Measurements from ENCODE around the gene EIF4ENIF1. TPM values are rescaled to one million over a fixed set of nuclear protein-coding genes. Genes with fewer than 3 reads are reported as not detected.

EIF4ENIF1 gene
- total and polyA plus RNA-seq, 9 donors = 8.4 to 50.2 (median 37.5) TPM

DNA sequence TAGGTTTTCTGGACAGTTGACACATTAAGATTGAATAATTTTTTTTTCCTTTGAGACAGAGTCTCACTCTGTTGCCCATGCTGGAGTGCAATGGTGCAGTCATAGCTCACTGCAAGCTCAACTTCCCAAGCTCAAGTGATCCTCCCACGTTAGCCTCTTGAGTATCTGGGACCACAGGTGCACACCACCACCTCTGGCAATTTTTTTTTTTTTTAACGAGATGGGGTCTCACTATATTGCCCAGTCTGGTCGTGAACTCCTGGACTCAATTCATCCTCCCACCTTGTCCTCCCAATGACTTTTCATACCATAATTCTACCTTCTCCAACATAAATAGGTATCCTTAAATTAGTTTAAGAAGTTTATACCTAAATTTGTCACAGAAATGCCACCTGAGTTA, 8.5 kb downstream of the EIF4ENIF1 start:
- WGBS, 3 donors = 84 to 92% (median 86%) methylated on average over 3 of the region's 3 CpGs
- H3K27ac ChIP-seq = no peak overlapping the region
- H3K9me3 ChIP-seq = no peaks in the 10 kb centered on the region
- intact Hi-C loops (cut with DNase I) = no loop called here
- DNase-seq = no peak
- H3K36me3 ChIP-seq = no peaks in the 10 kb centered on the region
- H3K27me3 ChIP-seq = no peaks in the 10 kb centered on the region
- no peaks in the 10 kb centered on the region for H3K4me1 ChIP-seq (ENCODE audit: insufficient read depth)
- TF ChIP-seq, protein P1, sequence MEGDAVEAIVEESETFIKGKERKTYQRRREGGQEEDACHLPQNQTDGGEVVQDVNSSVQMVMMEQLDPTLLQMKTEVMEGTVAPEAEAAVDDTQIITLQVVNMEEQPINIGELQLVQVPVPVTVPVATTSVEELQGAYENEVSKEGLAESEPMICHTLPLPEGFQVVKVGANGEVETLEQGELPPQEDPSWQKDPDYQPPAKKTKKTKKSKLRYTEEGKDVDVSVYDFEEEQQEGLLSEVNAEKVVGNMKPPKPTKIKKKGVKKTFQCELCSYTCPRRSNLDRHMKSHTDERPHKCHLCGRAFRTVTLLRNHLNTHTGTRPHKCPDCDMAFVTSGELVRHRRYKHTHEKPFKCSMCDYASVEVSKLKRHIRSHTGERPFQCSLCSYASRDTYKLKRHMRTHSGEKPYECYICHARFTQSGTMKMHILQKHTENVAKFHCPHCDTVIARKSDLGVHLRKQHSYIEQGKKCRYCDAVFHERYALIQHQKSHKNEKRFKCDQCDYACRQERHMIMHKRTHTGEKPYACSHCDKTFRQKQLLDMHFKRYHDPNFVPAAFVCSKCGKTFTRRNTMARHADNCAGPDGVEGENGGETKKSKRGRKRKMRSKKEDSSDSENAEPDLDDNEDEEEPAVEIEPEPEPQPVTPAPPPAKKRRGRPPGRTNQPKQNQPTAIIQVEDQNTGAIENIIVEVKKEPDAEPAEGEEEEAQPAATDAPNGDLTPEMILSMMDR (IDR thresholded peaks at IDR 0.05) = no peak
- TF ChIP-seq EP300 (IDR thresholded peaks at IDR 0.05) = no peak
- no peak for TF ChIP-seq POLR2A (IDR thresholded peaks at IDR 0.05)
- H3K4me3 ChIP-seq = no peak overlapping the region

DNA sequence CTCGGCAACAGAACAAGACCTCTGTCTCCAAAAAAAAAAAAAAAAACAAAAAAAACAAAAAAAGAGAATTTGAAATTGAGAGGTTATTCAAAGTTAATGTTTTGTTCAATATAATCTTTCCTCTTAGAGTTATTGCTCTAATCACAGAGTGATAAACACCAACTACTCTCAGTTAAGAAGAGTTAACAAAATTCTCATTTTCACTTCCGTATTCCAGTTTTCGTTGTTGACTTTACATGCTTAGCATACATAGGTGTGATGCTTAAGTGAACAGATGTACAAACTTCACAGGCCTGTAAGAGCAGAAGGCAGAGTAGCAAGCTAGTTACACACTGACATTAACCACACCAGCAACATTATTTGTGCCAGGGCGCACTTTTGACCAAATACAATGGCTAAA, 12.3 kb downstream of the EIF4ENIF1 start:
- WGBS, 3 donors = 90 to 95% (median 92%) methylated on average over 4 of the region's 4 CpGs
- H3K4me3 ChIP-seq = no peak overlapping the region
- no peak for TF ChIP-seq POLR2A (IDR thresholded peaks at IDR 0.05)
- TF ChIP-seq EP300 (IDR thresholded peaks at IDR 0.05) = no peak
- TF ChIP-seq, protein P1 (IDR thresholded peaks at IDR 0.05) = no peak
- H3K27ac ChIP-seq = no peak overlapping the region
- H3K36me3 ChIP-seq = no peaks in the 10 kb centered on the region
- no peaks in the 10 kb centered on the region for H3K4me1 ChIP-seq (ENCODE audit: insufficient read depth)
- no peaks in the 10 kb centered on the region for H3K9me3 ChIP-seq
- DNase-seq = no peak
- no peaks in the 10 kb centered on the region for H3K27me3 ChIP-seq
- intact Hi-C loops (cut with DNase I) = loop anchor here in 1 of 4 donors (10.0 kb wide), 1 partner anchor 53 kb away; no protein-coding TSS in a partner anchor

DNA sequence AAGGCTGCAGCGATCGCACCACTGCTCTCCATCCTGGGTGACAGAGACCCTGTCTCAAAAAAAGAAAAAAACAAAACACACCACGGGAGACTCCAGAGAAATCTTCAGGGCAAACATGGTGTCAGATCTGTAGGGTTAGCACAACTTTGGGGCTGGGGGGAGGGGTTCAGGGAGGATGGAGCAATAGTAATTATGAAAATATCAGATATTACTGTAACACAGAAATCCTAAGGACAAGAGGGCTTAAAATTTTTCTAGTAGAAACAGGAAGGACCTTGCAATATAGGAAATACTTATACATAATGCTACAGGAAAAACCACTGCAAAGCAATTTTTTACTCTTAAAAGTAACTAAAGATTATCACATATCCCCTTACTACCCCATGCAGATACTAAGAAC, 13.8 kb downstream of the EIF4ENIF1 start:
- Histone ChIP-seq H3K27ac (no peak overlapping the region), H3K4me1 (ENCODE audit: insufficient read depth) (no peaks in the 10 kb centered on the region), H3K36me3 (no peaks in the 10 kb centered on the region), H3K27me3 (no peaks in the 10 kb centered on the region), H3K9me3 (no peaks in the 10 kb centered on the region), H3K4me3 (no peak overlapping the region)
- 14 to 51% (median 32%) methylated on average over 3 of the region's 3 CpGs for WGBS, 3 donors
- TF ChIP-seq EP300 (IDR thresholded peaks at IDR 0.05) (no peak), POLR2A (IDR thresholded peaks at IDR 0.05) (no peak)
- TF ChIP-seq, protein P1 (IDR thresholded peaks at IDR 0.05) = no peak
- no peak for DNase-seq
- intact Hi-C loops (cut with DNase I) = loop anchor here in 1 of 4 donors (10.0 kb wide), 1 partner anchor 51 kb away; no protein-coding TSS in a partner anchor

DNA sequence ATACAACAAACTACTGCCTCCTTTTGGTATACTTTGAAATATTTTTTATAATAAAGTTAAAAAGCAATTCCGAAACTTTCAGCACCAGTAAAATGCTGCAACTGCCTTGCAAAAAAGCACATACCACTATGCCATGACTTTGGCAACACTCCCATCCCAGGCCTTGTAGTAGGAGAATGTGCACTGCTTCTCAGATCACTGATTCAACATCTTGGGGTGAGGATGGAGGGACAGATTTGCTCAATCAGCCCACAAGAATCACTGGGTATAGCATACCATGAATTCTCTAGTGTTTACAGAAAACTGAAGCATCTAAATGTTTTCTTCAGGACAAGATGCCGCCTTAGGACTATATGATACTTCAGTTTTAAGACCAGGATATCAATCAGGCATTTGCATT, 14.9 kb downstream of the EIF4ENIF1 start:
- Histone ChIP-seq H3K36me3 (no peaks in the 10 kb centered on the region), H3K4me1 (ENCODE audit: insufficient read depth) (no peaks in the 10 kb centered on the region), H3K27ac (no peak overlapping the region), H3K4me3 (no peak overlapping the region), H3K27me3 (no peaks in the 10 kb centered on the region), H3K9me3 (no peaks in the 10 kb centered on the region)
- WGBS, 3 donors = 93 to 98% (median 96%) methylated on average over 2 of the region's 2 CpGs
- intact Hi-C loops (cut with DNase I) = loop anchor here in 1 of 4 donors (10.0 kb wide), 1 partner anchor 50 kb away; no protein-coding TSS in a partner anchor
- DNase-seq = no peak
- no peak for TF ChIP-seq EP300 (IDR thresholded peaks at IDR 0.05)
- TF ChIP-seq, protein P1 (IDR thresholded peaks at IDR 0.05) = no peak
- TF ChIP-seq POLR2A (IDR thresholded peaks at IDR 0.05) = no peak
